G401.6 (cell line): ENCODE data around the gene BSND.
A peak's percentile ranks its signal among the peaks of the same experiment; 100 is the strongest.
"Not testable (repeated sequence)": the region's sequence is repeated elsewhere in the genome, so short reads cannot be mapped to it uniquely, and the experiment has no call there.

Experiments
- FAIRE-seq: peaks from 2 replicates; lab custom pipeline; 2012; peaks lifted over from hg19 to GRCh38; lab: Jason Lieb, UNC

The BSND gene

DNA sequence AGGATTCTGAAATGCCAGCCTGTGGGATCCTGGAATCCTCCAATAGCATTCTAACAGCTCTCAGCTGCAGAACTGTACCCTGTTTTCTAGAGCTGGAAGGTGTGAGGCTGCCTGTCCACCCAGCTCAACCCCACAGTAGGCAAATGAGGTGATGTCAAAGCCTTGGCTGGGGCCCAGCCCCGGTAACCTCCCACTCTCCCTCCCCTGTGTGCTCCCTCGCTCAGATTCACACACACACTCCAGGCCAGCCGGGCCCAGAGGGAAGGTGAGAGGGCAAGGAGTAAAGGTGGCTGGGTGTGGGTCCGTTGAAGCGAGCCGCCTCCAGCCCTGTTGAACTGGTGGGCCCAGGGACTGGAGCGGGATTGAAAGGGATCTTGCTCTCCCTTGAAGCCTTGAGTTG is at the start of gene BSND:
BSND (plus strand) TSS at position 257 of the 400 bp plus-strand sequence. CDS start 254 bp downstream, outside the sequence.
- FAIRE-seq = no peak

- no peak for FAIRE-seq
Measured at GRCh38 chr1:54949053-54949452, 49.7 kb upstream of the BSND start.

GRCh38 chr1:54950006-54950368 is 48.7 kb upstream of the BSND start:
- no peak for FAIRE-seq

GRCh38 chr1:54950369-54951163 is 48.2 kb upstream of the BSND start:
- peak; percentile 71 for FAIRE-seq

DNA sequence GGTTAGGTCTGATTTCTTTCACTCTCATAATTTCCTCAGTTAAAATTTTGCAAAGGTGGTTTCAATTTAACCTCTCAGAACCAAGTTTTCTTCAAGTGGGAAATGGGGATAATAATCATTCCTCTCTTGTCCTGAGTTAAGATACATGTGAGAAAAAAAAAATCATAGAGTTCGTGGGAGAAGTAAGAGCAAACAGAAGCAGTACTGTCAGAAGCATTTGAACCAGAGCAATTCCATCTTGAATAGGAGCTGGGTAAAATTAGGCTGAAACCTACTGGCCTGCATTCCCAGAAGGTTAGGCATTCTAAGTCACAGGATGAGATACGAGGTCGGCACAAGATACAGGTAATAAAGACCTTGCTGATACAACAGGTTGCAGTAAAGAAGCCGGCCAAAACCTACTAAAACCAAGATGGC is 46.9 kb upstream of the BSND start:
- no peak for FAIRE-seq

- no peak for FAIRE-seq
Measured at GRCh38 chr1:54952950-54953718, 45.6 kb upstream of the BSND start.

DNA sequence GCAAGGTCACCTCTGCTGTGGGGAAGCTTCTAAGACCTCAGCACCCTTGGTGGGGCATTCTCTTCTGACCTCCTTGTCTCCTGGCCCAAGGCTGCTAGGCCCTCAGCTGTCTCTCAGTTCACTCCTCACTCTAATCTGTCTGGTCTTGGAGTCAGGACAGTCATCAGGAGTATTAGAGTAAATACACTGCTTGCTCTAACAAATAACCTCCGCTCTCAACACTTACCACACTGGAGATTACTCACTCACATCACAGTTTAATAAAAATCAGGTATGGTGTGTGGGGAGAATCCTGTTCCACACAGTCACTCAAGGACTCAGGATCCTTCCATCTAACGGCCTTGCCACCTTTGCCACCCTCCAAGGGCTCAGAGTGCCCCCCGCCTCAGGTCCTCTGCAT is 44.9 kb upstream of the BSND start:
- FAIRE-seq = no peak

- FAIRE-seq = no peak
Measured at GRCh38 chr1:54955359-54955758, 43.4 kb upstream of the BSND start.

DNA sequence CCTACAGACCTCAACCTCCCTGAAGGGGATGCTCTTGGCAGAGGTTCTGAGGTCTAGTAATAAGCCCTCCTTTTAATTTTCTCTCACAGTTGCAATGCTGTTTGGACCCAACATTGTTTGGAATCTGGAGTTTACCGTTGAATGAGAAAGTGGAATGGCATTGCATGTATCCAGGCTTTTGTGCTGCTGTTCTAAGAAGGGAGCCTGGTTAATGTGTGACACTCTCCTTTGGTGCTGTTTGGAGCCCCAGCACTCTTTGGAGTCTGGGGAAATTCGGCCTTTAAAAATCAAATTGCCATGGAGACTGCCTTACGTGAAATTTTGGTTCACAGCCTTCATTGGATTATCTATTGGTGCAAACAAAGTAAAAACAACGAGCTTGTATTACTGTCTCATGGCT is 42.0 kb upstream of the BSND start:
- FAIRE-seq = no peak

GRCh38 chr1:54959241-54959640 is 39.5 kb upstream of the BSND start:
- FAIRE-seq = no peak

- no peak for FAIRE-seq
Measured at GRCh38 chr1:54962612-54963395, 35.9 kb upstream of the BSND start.

DNA sequence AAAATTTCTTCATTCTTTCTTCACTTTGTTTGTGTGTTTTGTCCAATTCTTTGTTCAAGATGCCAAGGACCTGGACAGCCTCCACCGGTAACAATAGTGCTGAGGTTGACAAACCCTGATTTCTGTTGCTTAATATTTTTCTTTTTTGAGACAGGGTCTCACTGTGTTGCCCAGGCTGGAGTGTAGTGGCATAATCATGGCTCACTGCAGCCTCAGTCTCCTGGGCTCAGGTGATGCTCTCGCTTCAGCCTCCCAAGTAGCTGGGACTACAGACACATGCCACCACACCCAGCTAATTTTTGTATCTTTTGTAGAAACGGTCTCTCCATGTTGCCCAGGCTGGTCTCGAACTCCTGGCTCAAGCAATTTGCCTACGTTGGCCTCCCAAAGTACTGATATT is 34.9 kb upstream of the BSND start:
- FAIRE-seq = not testable (repeated sequence)

DNA sequence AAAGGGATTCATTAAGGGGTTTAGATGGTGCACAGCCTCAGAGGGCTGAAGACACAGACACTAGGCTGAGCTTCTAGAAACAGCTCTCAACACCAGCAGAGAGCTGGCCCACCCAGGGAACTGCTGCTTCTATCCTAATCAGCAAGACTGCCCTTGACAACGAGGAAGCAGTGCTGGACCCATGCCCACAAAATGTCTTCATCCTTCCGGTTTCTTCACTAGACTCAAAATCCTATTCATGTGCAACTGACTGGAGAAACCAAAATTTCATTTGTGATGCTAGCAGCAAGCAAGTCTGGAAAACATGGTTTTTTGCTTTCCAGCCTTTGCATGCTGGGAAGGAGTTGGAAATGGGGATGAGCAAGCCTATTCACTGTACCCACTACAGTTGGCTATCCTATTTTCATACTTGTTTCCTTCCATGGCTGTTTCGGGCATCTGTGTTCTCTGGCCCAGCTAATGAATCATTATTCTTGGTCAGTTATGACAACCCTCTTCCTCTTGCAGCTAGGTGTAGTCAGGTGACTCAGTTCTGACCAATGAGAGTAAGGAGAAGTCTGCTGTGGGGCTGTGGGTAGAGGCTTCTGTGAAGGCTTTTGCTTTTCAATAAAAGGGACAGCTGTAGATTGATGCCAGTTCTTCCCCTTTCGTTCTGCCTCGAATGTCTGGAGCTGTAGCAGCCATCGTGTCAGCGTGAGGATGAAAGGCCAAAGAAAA is 33.0 kb upstream of the BSND start:
- FAIRE-seq = no peak

GRCh38 chr1:54967372-54967771 is 31.4 kb upstream of the BSND start:
- FAIRE-seq = no peak

GRCh38 chr1:54968551-54968950 is 30.2 kb upstream of the BSND start:
- FAIRE-seq = no peak

DNA sequence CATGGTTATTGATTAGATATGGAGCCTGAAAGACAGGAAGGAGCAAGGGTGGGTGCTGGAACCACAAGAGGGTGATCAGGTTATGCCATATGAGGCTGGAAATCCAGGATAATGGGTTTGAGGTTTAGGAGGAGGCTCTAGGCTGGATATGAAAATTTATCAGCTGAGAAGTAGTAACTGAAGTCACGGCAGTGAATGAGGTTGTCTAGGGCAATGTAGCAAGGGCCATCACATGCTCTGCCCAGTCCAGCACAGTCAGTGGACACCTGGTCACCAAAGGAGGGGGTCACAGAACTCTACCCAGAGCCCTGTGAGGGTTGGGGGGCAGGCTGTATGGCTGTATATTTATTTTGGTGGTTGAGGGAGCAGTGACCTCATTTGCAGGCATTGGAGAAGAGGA is 28.9 kb upstream of the BSND start:
- no peak for FAIRE-seq

DNA sequence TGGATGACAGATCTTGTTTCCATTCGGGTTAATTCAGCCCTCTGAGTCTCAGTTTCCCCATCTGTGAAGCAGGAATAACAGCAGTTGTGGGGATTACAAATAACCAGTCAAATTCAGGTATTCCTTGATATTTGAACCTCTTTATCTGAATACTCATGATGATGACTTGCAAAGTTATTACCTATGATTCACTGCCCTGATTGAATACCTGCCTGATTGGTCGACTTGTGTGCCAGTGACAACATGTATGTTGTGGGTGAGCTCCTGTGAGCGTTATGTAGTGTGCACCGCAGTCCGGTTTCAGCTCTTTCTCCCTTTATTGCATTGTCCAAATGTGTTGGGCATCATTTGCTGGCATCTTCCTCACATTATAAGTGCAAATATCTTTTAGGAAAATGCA is 27.8 kb upstream of the BSND start:
- FAIRE-seq = no peak

GRCh38 chr1:54971317-54971791 is 27.4 kb upstream of the BSND start:
- FAIRE-seq = no peak

DNA sequence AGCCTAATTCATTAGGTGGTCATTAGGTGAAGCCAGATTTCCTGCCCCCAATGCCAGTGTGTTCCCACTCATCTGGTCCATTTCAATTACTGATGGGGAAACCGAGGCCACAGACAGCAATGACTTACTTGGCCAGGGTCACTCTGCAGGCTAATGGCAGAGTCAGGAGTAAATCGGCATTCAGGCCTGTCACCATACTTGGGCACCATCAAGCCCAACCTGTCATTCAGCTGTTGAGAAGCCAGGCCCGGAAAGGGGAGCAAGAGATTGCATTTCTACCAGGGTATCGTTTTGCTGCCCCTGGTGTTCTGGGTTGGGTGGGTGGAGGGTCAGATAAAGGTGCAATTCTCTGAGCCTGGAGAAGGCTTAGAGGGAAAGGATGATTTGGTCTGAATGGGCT is 26.3 kb upstream of the BSND start:
- FAIRE-seq = no peak

DNA sequence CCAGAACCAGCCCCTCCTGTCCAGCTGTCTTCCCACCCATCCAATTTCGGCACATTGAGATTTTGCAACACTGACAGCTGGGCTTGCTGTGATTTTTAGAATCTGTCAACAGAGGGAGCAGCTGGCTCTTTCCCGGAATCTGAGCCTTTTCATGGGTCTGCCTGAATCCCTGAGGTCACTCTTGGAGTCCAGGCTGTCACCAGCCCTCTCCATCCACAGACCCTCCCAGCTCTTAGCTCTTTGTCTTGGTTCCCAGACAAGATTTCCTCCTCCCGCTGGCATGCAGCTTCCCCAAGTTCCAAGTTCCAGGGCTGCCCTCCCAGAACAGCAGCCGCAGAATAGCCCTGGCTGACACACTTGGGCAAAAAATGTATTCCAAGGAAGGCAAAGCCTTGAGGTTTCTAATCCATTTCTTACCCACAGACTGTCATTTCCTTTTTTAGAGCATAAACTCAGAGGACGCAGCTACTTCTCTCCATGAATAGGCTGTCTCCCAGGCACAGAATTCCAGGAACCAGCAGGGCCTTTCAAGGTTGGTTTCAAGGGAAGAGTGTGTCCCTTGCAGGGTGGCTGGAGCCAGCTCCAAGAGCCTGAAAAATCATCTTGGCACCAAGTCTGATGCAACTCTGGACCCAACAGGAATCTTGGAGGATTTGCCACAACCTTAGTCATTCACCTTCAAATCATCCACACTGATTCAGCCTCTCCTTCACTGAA is 25.4 kb upstream of the BSND start:
- FAIRE-seq = no peak

- FAIRE-seq = no peak
Measured at GRCh38 chr1:54975356-54976108, 23.2 kb upstream of the BSND start.
